H1 (cell line): ENCODE results near the gene ZNF469. TPM values are rescaled to one million over a fixed set of nuclear protein-coding genes. Genes with fewer than 3 reads are reported as not detected.
A peak's percentile ranks its signal among the peaks of the same experiment; 100 is the strongest.

Source experiments
- CTCF ChIA-PET: fragments of 300-600 bp; sonication (Branson Sonifier 250); formaldehyde crosslinking; loops from one replicate; lab custom pipeline; 2021; ENCODE audit not compliant: partially characterized antibody; lab: Charles Lee
- POLR2A ChIA-PET: fragments of 300-600 bp; sonication (Branson Sonifier 250); formaldehyde crosslinking; loops from one replicate; lab custom pipeline; 2021; ENCODE audit warnings: inconsistent platforms; ENCODE audit not compliant: partially characterized antibody; lab: Charles Lee
- DNase-seq, 2 experiments: peaks; one replicate each; pipeline versions ENCODE4 v3.0.0 to v3.0.0-alpha.2; 2010 to 2022; ENCODE audit warnings: low spot score in 2 of 2, low read depth in 1 of 2, mixed read lengths in 1 of 2
- FAIRE-seq: peaks from 2 replicates; lab custom pipeline; 2011; peaks lifted over from hg19 to GRCh38; lab: Jason Lieb, UNC
- H2AFZ ChIP-seq: 2 replicates; pipeline ENCODE4 v1.8.1; 2012; ENCODE audit warnings: low read length, inconsistent platforms
- H2AK5ac ChIP-seq: 2 replicates; pipeline ENCODE4 v1.6.1; 2013; ENCODE audit warnings: low read depth, low read length
- H2BK120ac ChIP-seq: replicated peaks from 2 replicates; pipeline ENCODE3; 2013; ENCODE audit warnings: low read depth, low read length, inconsistent platforms
- H2BK12ac ChIP-seq: 2 replicates; pipeline ENCODE4 v1.6.1; 2013; ENCODE audit warnings: low read depth, low read length
- H2BK15ac ChIP-seq: 2 replicates; pipeline ENCODE4 v1.6.1; 2013; ENCODE audit warnings: low read length
- H2BK20ac ChIP-seq: 2 replicates; pipeline ENCODE4 v1.6.1; 2013; ENCODE audit warnings: low read length
- H2BK5ac ChIP-seq: 2 replicates; pipeline ENCODE4 v1.6.1; 2013; ENCODE audit warnings: low read depth, low read length
- H3K14ac ChIP-seq: 2 replicates; pipeline ENCODE4 v1.6.1; 2013; ENCODE audit warnings: inconsistent platforms; ENCODE audit not compliant: insufficient read length
- H3K18ac ChIP-seq: 2 replicates; pipeline ENCODE4 v1.6.1; 2013; ENCODE audit warnings: low read length; ENCODE audit errors: extremely low read depth
- H3K23ac ChIP-seq: 2 replicates; pipeline ENCODE4 v1.6.1; 2013; ENCODE audit warnings: inconsistent platforms; ENCODE audit not compliant: insufficient read length
- H3K23me2 ChIP-seq: 2 replicates; pipeline ENCODE4 v1.6.1; 2013; ENCODE audit warnings: low read depth, low read length
- H3K27ac ChIP-seq: 2 replicates; pipeline ENCODE4 v1.6.1; 2011; ENCODE audit warnings: low read depth, low read length, inconsistent platforms
- H3K27me3 ChIP-seq, 4 experiments: replicated peaks in 1 of 4; 1 replicate in 1 of 4; 2 replicates in 3 of 4; pipeline versions ENCODE4 v1.6.1 to v1.8.1; 2011 to 2013; ENCODE audit warnings: low read length in 3 of 4, mild to moderate bottlenecking in 3 of 4, inconsistent platforms in 2 of 4, mixed read lengths in 2 of 4, moderate library complexity in 1 of 4; ENCODE audit not compliant: control insufficient read depth in 3 of 4, insufficient read depth in 3 of 4; ENCODE audit errors: extremely low read depth in 1 of 4
- H3K36me3 ChIP-seq, 4 experiments: 2 replicates each; pipeline versions ENCODE4 v1.6.1 to v1.8.1; 2011 to 2013; ENCODE audit warnings: mild to moderate bottlenecking in 4 of 4, low read length in 3 of 4, moderate library complexity in 2 of 4, control low read depth in 1 of 4, inconsistent platforms in 1 of 4; ENCODE audit not compliant: insufficient read depth in 4 of 4, control insufficient read depth in 2 of 4
- H3K4ac ChIP-seq: replicated peaks from 2 replicates; pipeline ENCODE3; 2013; ENCODE audit warnings: low read length, low read depth, mixed read lengths, inconsistent platforms; ENCODE audit not compliant: insufficient read length
- H3K4me1 ChIP-seq, 4 experiments: replicated peaks in 1 of 4; 1 replicate in 1 of 4; 2 replicates in 3 of 4; pipeline versions ENCODE4 v1.6.1 to v1.8.1; 2011 to 2013; ENCODE audit warnings: low read length in 3 of 4, inconsistent platforms in 2 of 4, mixed read lengths in 1 of 4; ENCODE audit not compliant: insufficient read depth in 4 of 4, control insufficient read depth in 3 of 4
- H3K4me2 ChIP-seq, 2 experiments: 2 replicates each; pipeline versions ENCODE4 v1.6.1 to v1.8.1; 2011 to 2013; ENCODE audit warnings: low read depth in 2 of 2, low read length in 2 of 2, control low read depth in 1 of 2, inconsistent platforms in 1 of 2, mild to moderate bottlenecking in 1 of 2; ENCODE audit not compliant: insufficient read depth in 1 of 2
- H3K4me3 ChIP-seq, 4 experiments: fragments of 200-600, 300-600 bp in 1 of 4; sonication (generic), shearing (Covaris generic), sonication (Bioruptor Twin) in 1 of 4; 2 replicates each; pipeline versions ENCODE4 v1.5.1 to v1.8.1; 2011 to 2016; ENCODE audit warnings: low read length in 4 of 4, low read depth in 3 of 4, control low read depth in 2 of 4, inconsistent platforms in 2 of 4, mild to moderate bottlenecking in 2 of 4, mixed read lengths in 1 of 4, moderate library complexity in 1 of 4; ENCODE audit not compliant: insufficient read depth in 2 of 4; ENCODE audit errors: extremely low read depth in 1 of 4
- H3K56ac ChIP-seq: replicated peaks from 2 replicates; pipeline ENCODE3; 2013; ENCODE audit warnings: low read depth, mild to moderate bottlenecking, mixed read lengths, low read length, inconsistent platforms; ENCODE audit not compliant: insufficient read length
- H3K79me1 ChIP-seq: 2 replicates; pipeline ENCODE4 v1.6.1; 2013; ENCODE audit warnings: low read depth, low read length, control low read depth
- H3K79me2 ChIP-seq, 2 experiments: 2 replicates each; pipeline versions ENCODE4 v1.6.1 to v1.8.1; 2012 to 2013; ENCODE audit warnings: low read length in 2 of 2, mild to moderate bottlenecking in 2 of 2, inconsistent platforms in 1 of 2; ENCODE audit not compliant: insufficient read depth in 2 of 2, control insufficient read depth in 1 of 2
- H3K9ac ChIP-seq, 4 experiments: replicated peaks in 1 of 4; 1 replicate in 1 of 4; 2 replicates in 3 of 4; pipeline versions ENCODE4 v1.6.1 to v1.8.1; 2011 to 2013; ENCODE audit warnings: low read depth in 3 of 4, low read length in 3 of 4, control low read depth in 2 of 4, mild to moderate bottlenecking in 2 of 4, moderate library complexity in 2 of 4, inconsistent platforms in 1 of 4; ENCODE audit errors: extremely low read depth in 1 of 4
- H3K9me3 ChIP-seq, 2 experiments: 2 replicates each; pipeline versions ENCODE4 v1.6.1 to v1.8.1; 2012 to 2013; ENCODE audit warnings: mild to moderate bottlenecking in 2 of 2, moderate library complexity in 2 of 2, control low read depth in 1 of 2, inconsistent platforms in 1 of 2, low read depth in 1 of 2, low read length in 1 of 2, mixed read lengths in 1 of 2; ENCODE audit not compliant: insufficient read depth in 2 of 2
- H4K20me1 ChIP-seq, 2 experiments: replicated peaks in 1 of 2; 2 replicates each; pipeline versions ENCODE3 to v1.8.1; 2011 to 2013; ENCODE audit warnings: inconsistent platforms in 2 of 2, low read length in 2 of 2, mild to moderate bottlenecking in 1 of 2; ENCODE audit not compliant: insufficient read depth in 2 of 2, control insufficient read depth in 1 of 2
- H4K5ac ChIP-seq: 2 replicates; pipeline ENCODE4 v1.6.1; 2013; ENCODE audit warnings: low read length, low read depth, mixed read lengths, inconsistent platforms; ENCODE audit not compliant: insufficient read length
- H4K8ac ChIP-seq: 2 replicates; pipeline ENCODE4 v1.8.0; 2013; ENCODE audit warnings: mild to moderate bottlenecking, moderate library complexity, low read length, inconsistent platforms; ENCODE audit not compliant: insufficient read depth; ENCODE audit errors: extremely low read depth
- H4K91ac ChIP-seq: replicated peaks from 2 replicates; pipeline ENCODE3; 2013; ENCODE audit warnings: low read length, mixed read lengths, inconsistent platforms; ENCODE audit not compliant: insufficient read length
- ASH2L ChIP-seq: fragments of 200-600, 300-600 bp; sonication (generic); IDR thresholded peaks from one replicate; pipeline ENCODE4 v1.7.1; 2017; ENCODE audit warnings: low read length
- BCL11A ChIP-seq, 2 experiments: IDR thresholded peaks; one replicate each; pipeline ENCODE4 v1.6.1; 2011; ENCODE audit warnings: low read depth in 2 of 2, low read length in 2 of 2, mild to moderate bottlenecking in 2 of 2
- JUND ChIP-seq: IDR thresholded peaks from 2 replicates; pipeline ENCODE4 v1.6.1; 2011; ENCODE audit warnings: mild to moderate bottlenecking, improper control_type of control experiment, low read length
- POLR2A ChIP-seq, 2 experiments: IDR thresholded peaks; 1 replicate in 1 of 2; 2 replicates in 1 of 2; pipeline ENCODE4 v1.6.1; 2011; ENCODE audit warnings: low read depth in 2 of 2, low read length in 2 of 2, mild to moderate bottlenecking in 2 of 2; ENCODE audit errors: control extremely low read depth in 1 of 2
- WGBS, 2 experiments: shearing (Covaris generic) in 1 of 2; methylation state at CpG; one replicate each; pipeline versions ENCODE4 v1.1.6 to v1.1.7; 2013 to 2015; ENCODE audit warnings: low lambda C conversion rate in 2 of 2, mixed read lengths in 2 of 2, inconsistent platforms in 1 of 2, low coverage in 1 of 2, missing lambda C conversion rate in 1 of 2; ENCODE audit not compliant: insufficient replicate concordance in 2 of 2, insufficient coverage in 1 of 2, insufficient read length in 1 of 2; ENCODE audit errors: extremely low coverage in 1 of 2, missing lambda C conversion rate in 1 of 2; 5-methylcytosine and 5-hydroxymethylcytosine counted together
- polyA plus RNA-seq, 7 experiments: library from polyadenylated mRNA; depleted of rRNA in 3 of 7; stranded (reverse) in 5 of 7; unstranded in 2 of 7; fragments of >200 nt in 5 of 7; fragments of 200-250 nt in 2 of 7; gene quantifications; 1 replicate in 5 of 7; 2 replicates in 1 of 7; 4 replicates in 1 of 7; pipeline versions ENCODE4 v1.2.1 to v1.2.3, GENCODE V29; 2011 to 2013; ENCODE audit warnings: missing spikeins in 2 of 7, mixed read lengths in 2 of 7
- total RNA-seq: library from RNA; stranded (reverse); fragmentation: NEBNext Ultra II Directional; extraction: Animal tissue kit (Norgen Biotek cat#: 25700); gene quantifications from 2 replicates; pipeline ENCODE4 v1.2.1, GENCODE V29; 2021

ZNF469 gene
- total and polyA plus RNA-seq, 2 of the 8 experiments (the other 6 are each of a cell fraction or from before 2014, with no cell fraction given) = 0.30 to 1.8 TPM

DNA sequence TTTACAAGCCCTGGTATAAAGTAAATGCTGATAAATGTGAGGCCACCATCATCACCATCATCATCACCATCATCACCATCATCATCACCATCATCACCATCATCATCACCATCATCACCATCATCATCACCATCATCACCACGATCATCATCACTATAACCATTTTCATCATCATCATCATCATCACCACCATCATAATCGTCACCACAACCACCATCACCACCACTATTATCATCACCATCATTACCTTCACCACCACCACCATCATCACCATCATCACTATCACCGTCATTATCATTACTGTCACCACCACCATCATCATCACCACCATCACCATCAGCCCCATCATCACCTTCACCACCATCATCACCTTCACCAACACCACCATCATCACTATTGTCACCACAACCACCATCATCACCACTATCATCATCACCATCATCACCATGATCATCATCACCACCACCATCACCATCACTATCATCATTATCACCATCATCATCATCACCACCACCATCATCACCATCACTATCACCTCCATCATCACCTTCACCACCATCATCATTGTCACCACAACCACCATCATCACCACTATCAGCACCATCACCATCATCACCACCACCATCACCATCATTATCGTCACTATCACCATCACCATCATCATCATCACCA lies 16.6 kb upstream of the ZNF469 start:
- Histone ChIP-seq H3K9ac (no peak overlapping the region), H3K27me3 (no peaks in the 10 kb centered on the region), H4K91ac (no peak overlapping the region), H3K79me2 (no peaks in the 10 kb centered on the region), H3K56ac (peak overlapping the region; percentile 92), H3K27ac (no peak overlapping the region), H3K14ac (no peak overlapping the region), H2BK120ac (no peak overlapping the region), H3K4ac (no peak overlapping the region), H4K8ac (no peak overlapping the region), H2AFZ (no peak overlapping the region), H3K4me2 (no peak overlapping the region), H4K5ac (no peak overlapping the region), H2BK20ac (no peak overlapping the region), H3K4me1 (0 out of 7 replicates have a peak, but pooled peaks cover 0 to 2% (median 0%) of the 10 kb centered on the region in 4 experiments), H4K20me1 (peaks cover 0 to 4% of the 10 kb centered on the region in 2 experiments), H3K36me3 (no peaks in the 10 kb centered on the region), H3K4me3 (no peak overlapping the region), H3K79me1 (no peaks in the 10 kb centered on the region), H3K9me3 (peaks cover 0 to 9% of the 10 kb centered on the region in 2 experiments; a peak in 2 of 4 replicates), H2BK5ac (no peak overlapping the region), H2BK15ac (no peak overlapping the region), H3K18ac (no peak overlapping the region), H3K23ac (no peak overlapping the region), H3K23me2 (peaks cover 11% of the 10 kb centered on the region; the same call in 1 of the 2 replicates), H2BK12ac (no peak overlapping the region), H2AK5ac (peak overlapping the region; percentile 99; the same call in 1 of the 2 replicates)
- TF ChIP-seq ASH2L = no peak
- no peak for TF ChIP-seq JUND
- no peak for TF ChIP-seq BCL11A (IDR thresholded peaks at IDR 0.05; ENCODE audit: low read depth in 2 of 2, low read length in 2 of 2)
- no peak for TF ChIP-seq POLR2A (IDR thresholded peaks at IDR 0.05; ENCODE audit: control extremely low read depth in 1 of 2, low read depth in 2 of 2, low read length in 2 of 2)
- DNase-seq = no peak
- POLR2A ChIA-PET = no interaction called here
- WGBS, 2 experiments = 71% methylated on average over 4 of the region's 4 CpGs; no CpG with 5 or more reads in 1 of the 2 experiments
- CTCF ChIA-PET = interaction anchor here (1.8 kb wide), 1 partner anchor 28 kb away, joined by 4 read pairs; no protein-coding TSS in a partner anchor
- no peak for FAIRE-seq
